GM12875 (cell line): Measurements from ENCODE around the gene PDE2A.

Experiments used
- H3K4me3 ChIP-seq: one replicate; pipeline ENCODE4 v1.5.1; 2011; ENCODE audit warnings: low read depth, low read length, control low read depth
- TF ChIP-seq, protein P1 (sequence below): IDR thresholded peaks from 2 replicates; pipeline ENCODE4 v1.5.1; 2011; ENCODE audit warnings: low read depth, mild to moderate bottlenecking, control low read depth, inconsistent platforms, low read length, moderate library complexity, borderline replicate concordance; ENCODE audit not compliant: insufficient read depth

Gene PDE2A

DNA sequence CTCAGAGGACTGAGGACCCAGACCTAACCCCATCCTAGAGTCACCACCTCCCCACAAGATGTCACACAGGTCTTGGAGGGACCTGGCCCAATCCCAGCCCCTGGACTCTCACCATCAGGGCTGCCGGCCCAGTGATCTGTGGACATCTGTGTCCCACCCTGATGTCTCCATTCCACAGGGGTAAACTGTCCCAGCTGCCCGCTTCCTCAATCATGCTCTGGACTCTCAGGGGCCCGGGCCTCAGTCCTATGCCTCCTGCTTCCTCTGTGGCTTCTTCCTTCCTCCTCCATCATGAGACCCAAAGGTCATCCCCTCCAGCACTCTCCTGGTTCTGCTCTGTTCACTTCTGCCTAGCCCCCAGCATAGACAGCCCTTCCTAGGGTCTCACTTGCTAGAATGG is 45.8 kb upstream of the PDE2A start:
- TF ChIP-seq, protein P1, sequence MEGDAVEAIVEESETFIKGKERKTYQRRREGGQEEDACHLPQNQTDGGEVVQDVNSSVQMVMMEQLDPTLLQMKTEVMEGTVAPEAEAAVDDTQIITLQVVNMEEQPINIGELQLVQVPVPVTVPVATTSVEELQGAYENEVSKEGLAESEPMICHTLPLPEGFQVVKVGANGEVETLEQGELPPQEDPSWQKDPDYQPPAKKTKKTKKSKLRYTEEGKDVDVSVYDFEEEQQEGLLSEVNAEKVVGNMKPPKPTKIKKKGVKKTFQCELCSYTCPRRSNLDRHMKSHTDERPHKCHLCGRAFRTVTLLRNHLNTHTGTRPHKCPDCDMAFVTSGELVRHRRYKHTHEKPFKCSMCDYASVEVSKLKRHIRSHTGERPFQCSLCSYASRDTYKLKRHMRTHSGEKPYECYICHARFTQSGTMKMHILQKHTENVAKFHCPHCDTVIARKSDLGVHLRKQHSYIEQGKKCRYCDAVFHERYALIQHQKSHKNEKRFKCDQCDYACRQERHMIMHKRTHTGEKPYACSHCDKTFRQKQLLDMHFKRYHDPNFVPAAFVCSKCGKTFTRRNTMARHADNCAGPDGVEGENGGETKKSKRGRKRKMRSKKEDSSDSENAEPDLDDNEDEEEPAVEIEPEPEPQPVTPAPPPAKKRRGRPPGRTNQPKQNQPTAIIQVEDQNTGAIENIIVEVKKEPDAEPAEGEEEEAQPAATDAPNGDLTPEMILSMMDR: no peak
- H3K4me3 ChIP-seq: peak overlapping the region; percentile 21

GRCh38 chr11:72719551-72719950 is 45.3 kb upstream of the PDE2A start:
- TF ChIP-seq, protein P1: no peak
- no peak overlapping the region for H3K4me3 ChIP-seq

DNA sequence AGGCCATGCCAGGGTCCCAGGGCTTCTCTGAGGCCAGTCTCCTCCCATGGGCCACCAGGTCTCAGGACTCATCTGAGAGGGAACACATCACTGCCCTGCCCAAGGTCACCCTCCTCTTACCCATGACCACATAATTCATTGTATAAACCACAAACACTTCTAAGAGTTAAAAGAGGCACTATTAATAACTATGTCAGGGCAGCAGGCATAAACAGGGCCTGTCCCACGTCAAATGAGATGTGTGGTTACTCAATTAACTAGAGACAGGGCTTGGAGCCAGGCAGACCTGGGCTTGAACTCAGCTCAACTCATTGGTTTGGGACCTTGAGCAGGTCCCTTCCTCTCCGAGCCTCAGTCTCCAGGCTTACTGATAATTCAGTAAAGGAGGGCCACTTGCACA is 44.9 kb upstream of the PDE2A start:
- H3K4me3 ChIP-seq: no peak overlapping the region
- TF ChIP-seq, protein P1: no peak

- no peak overlapping the region for H3K4me3 ChIP-seq
- TF ChIP-seq, protein P1: no peak
Measured at GRCh38 chr11:72718101-72718501, 43.9 kb upstream of the PDE2A start.

GRCh38 chr11:72716788-72717435 is 42.7 kb upstream of the PDE2A start:
- TF ChIP-seq, protein P1: no peak
- no peak overlapping the region for H3K4me3 ChIP-seq

GRCh38 chr11:72716290-72716689 is 42.1 kb upstream of the PDE2A start:
- no peak overlapping the region for H3K4me3 ChIP-seq
- TF ChIP-seq, protein P1: no peak

DNA sequence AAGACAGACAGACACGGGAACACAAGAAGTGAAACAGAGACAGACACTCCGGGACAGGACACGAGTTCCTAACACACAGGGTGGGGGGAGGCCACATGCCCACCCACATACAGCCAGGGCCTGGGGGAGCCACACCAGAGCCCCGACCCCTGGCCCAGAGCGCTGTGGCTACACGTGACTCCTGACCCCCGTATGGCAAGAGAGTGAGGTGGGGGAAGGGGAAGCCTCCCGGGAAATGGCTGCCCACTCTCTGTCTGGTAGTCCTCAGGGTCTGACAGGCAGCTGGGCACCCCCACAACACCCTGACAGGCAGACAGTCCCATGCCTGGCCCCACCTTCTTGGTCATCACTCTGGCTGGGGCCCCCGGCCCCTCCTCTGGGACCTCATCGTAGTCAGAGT is 38.6 kb upstream of the PDE2A start:
- TF ChIP-seq, protein P1: no peak
- H3K4me3 ChIP-seq: no peak overlapping the region
